Right lobe of liver (tissue), 6 donors: ENCODE results near the gene SLC33A1. TPM values are rescaled to one million over a fixed set of nuclear protein-coding genes. Genes with fewer than 3 reads are reported as not detected.
A peak's percentile ranks its signal among the peaks of the same experiment; 100 is the strongest.
"Not testable (repeated sequence)": the region's sequence is repeated elsewhere in the genome, so short reads cannot be mapped to it uniquely, and the experiment has no call there.

Source experiments
- ATAC-seq, 4 donors: fragments of 200-7000 bp; cut with Tn5 transposase; one replicate each; pipeline ENCODE4 v1.9.1; 2020; ENCODE audit warnings: mild to moderate bottlenecking in 4 of 4, moderate library complexity in 4 of 4
- DNase-seq, 3 donors: peaks; one replicate each; pipeline ENCODE4 v3.0.0-alpha.2; 2020
- H3K27ac ChIP-seq, 3 donors: fragments of 200-600 bp; one replicate each; pipeline ENCODE4 v1.8.0; 2022
- H3K27me3 ChIP-seq, 2 donors: fragments of 200-600 bp; one replicate each; pipeline ENCODE4 v1.8.0; 2022
- H3K36me3 ChIP-seq, 4 donors: fragments of 200-600 bp; sonication (generic) in 1 of 4; one replicate each; pipeline versions ENCODE4 v1.5.1 to v1.8.0; 2017 to 2022; ENCODE audit warnings: control low read depth in 1 of 4
- H3K4me1 ChIP-seq, 4 donors: fragments of 200-600 bp; sonication (generic) in 1 of 4; one replicate each; pipeline versions ENCODE4 v1.5.1 to v1.8.0; 2017 to 2022; ENCODE audit warnings: control low read depth in 1 of 4
- H3K4me3 ChIP-seq, 3 donors: fragments of 200-600 bp; one replicate each; pipeline ENCODE4 v1.8.0; 2022
- H3K9me3 ChIP-seq, 4 donors: fragments of 200-600 bp; sonication (generic) in 1 of 4; one replicate each; pipeline versions ENCODE4 v1.5.1 to v1.8.0; 2017 to 2022; ENCODE audit warnings: control low read depth in 1 of 4
- CTCF ChIP-seq, 4 donors: fragments of 200-600 bp in 3 of 4; fragments of 450-650 bp in 1 of 4; IDR thresholded peaks; one replicate each; pipeline versions ENCODE4 v1.5.1 to v1.8.0; 2016 to 2022; ENCODE audit warnings: antibody characterized with exemption in 4 of 4, mild to moderate bottlenecking in 2 of 4
- POLR2A ChIP-seq: fragments of 450-650 bp; IDR thresholded peaks from one replicate; pipeline ENCODE4 v1.6.1; 2017; ENCODE audit warnings: antibody characterized with exemption, mild to moderate bottlenecking
- WGBS: methylation state at CpG from one replicate; pipeline ENCODE4 v1.1.6; 2018; ENCODE audit warnings: low coverage, low lambda C conversion rate; ENCODE audit not compliant: insufficient coverage; ENCODE audit errors: missing lambda C conversion rate; 5-methylcytosine and 5-hydroxymethylcytosine counted together
- intact Hi-C, 2 donors: fragments of 100-400 bp; cut with DNase I; formaldehyde crosslinking; loops; one replicate each; pipeline versions ENCODE4 v1.11.2 to v1.14.1; 2022
- total RNA-seq, 6 experiments: library from RNA; depleted of rRNA in 2 of 6; stranded (reverse); fragments of >200 nt in 2 of 6; fragmentation: NEBNext Ultra II Directional in 3 of 6; extraction: Animal tissue kit (Norgen Biotek cat#: 25700) in 3 of 6; gene quantifications; one replicate each; pipeline versions ENCODE4 v1.1.0 to v1.2.4, GENCODE V29; 2016 to 2023
- donor health status: DM: no; HTN: yes; CAD: no.
- donor health status: DM: no; HTN: no; CAD: no.
- donor health status: DM: no; HTN: no; CAD: no.
- donor health status: DM: no; HTN: yes; CAD: no.
- donor health status: DM: no; HTN: yes; CAD: no.

Gene SLC33A1
- total RNA-seq, 6 experiments from 2014 or later, result 31.9 to 43.1 (median 34.2) TPM

GRCh38 chr3:155869691-155870090, 15.5 kb upstream of the SLC33A1 start:
- no peaks in the 10 kb centered on the region for H3K36me3 ChIP-seq
- no peaks in the 10 kb centered on the region for H3K27me3 ChIP-seq
- ATAC-seq (no peak), DNase-seq (no peak)
- H3K9me3 ChIP-seq, result no peaks in the 10 kb centered on the region
- peaks cover 0 to 10% (median 5%) of the 10 kb centered on the region in 4 donors for H3K4me1 ChIP-seq
- 38% methylated on average over 3 of the region's 3 CpGs for WGBS
- peak overlapping the region in 2 of 3 donors; percentile 32 to 65 for H3K27ac ChIP-seq
- peak overlapping the region; percentile 20 to 38 (median 29) for H3K4me3 ChIP-seq
- TF ChIP-seq CTCF (IDR thresholded peaks at IDR 0.05) (no peak), POLR2A (no peak)
- intact Hi-C loops, result no loop called here

- H3K9me3 ChIP-seq, result no peaks in the 10 kb centered on the region
- intact Hi-C loops, result no loop called here
- no peak for ATAC-seq
- no peak overlapping the region for H3K27ac ChIP-seq
- no peak for DNase-seq
- no peak for TF ChIP-seq CTCF (IDR thresholded peaks at IDR 0.05)
- TF ChIP-seq POLR2A, result no peak
- WGBS, result 91% methylated on average over 11 of the region's 12 CpGs
- H3K36me3 ChIP-seq, result no peaks in the 10 kb centered on the region
- H3K4me1 ChIP-seq, result no peaks in the 10 kb centered on the region
- H3K4me3 ChIP-seq, result no peak overlapping the region
- no peaks in the 10 kb centered on the region for H3K27me3 ChIP-seq
Measured at GRCh38 chr3:155863072-155863784, 9.0 kb upstream of the SLC33A1 start.

- H3K27me3 ChIP-seq, H3K27ac ChIP-seq, H3K36me3 ChIP-seq, intact Hi-C loops, DNase-seq, H3K4me1 ChIP-seq, H3K9me3 ChIP-seq, H3K4me3 ChIP-seq, ATAC-seq: not testable (repeated sequence)
- 83% methylated on average over 5 of the region's 12 CpGs for WGBS
Measured at GRCh38 chr3:155862290-155862982, 8.2 kb upstream of the SLC33A1 start.

- WGBS, result 83% methylated on average over 2 of the region's 2 CpGs
- Histone ChIP-seq H3K4me1 (no peaks in the 10 kb centered on the region), H3K9me3 (no peaks in the 10 kb centered on the region), H3K36me3 (no peaks in the 10 kb centered on the region), H3K27ac (no peak overlapping the region), H3K27me3 (no peaks in the 10 kb centered on the region), H3K4me3 (no peak overlapping the region)
- intact Hi-C loops, result no loop called here
- DNase-seq (no peak), ATAC-seq (no peak)
- TF ChIP-seq POLR2A (no peak), CTCF (IDR thresholded peaks at IDR 0.05) (no peak)
Measured at GRCh38 chr3:155861476-155862183, 7.4 kb upstream of the SLC33A1 start.

- ATAC-seq, H3K36me3 ChIP-seq, H3K4me1 ChIP-seq, H3K27ac ChIP-seq, H3K9me3 ChIP-seq, H3K4me3 ChIP-seq, H3K27me3 ChIP-seq, intact Hi-C loops, DNase-seq: not testable (repeated sequence)
- 59% methylated on average over 4 of the region's 5 CpGs for WGBS
Measured at GRCh38 chr3:155860424-155860823, 6.2 kb upstream of the SLC33A1 start.
